Cardiac muscle cell (in vitro differentiated cells and primary cell): ENCODE results near the gene DUSP12. TPM values are rescaled to one million over a fixed set of nuclear protein-coding genes. Genes with fewer than 3 reads are reported as not detected.

Experiments
- DNase-seq, 2 donors: peaks; one replicate each; pipeline versions ENCODE4 v3.0.0 to v3.0.0-alpha.2; 2010 to 2017; ENCODE audit warnings: low read depth in 1 of 2, low spot score in 1 of 2
- H3K27ac ChIP-seq: fragments of 200-600 bp; sonication (generic); 2 replicates; pipeline ENCODE4 v1.5.1; 2016
- H3K27me3 ChIP-seq: fragments of 200-600 bp; sonication (generic); 2 replicates; pipeline ENCODE4 v1.6.0; 2016; ENCODE audit warnings: control low read depth
- H3K36me3 ChIP-seq: fragments of 200-600 bp; sonication (generic); 2 replicates; pipeline ENCODE4 v1.5.1; 2016; ENCODE audit warnings: control low read depth
- H3K4me1 ChIP-seq: fragments of 200-600 bp; sonication (generic); 2 replicates; pipeline ENCODE4 v1.8.1; 2017; ENCODE audit warnings: low read depth, mild to moderate bottlenecking, mixed run types
- H3K4me3 ChIP-seq: fragments of 200-600 bp; sonication (generic); 2 replicates; pipeline ENCODE4 v1.5.1; 2016; ENCODE audit warnings: mild to moderate bottlenecking
- H3K9me3 ChIP-seq: fragments of 200-600 bp; sonication (generic); 2 replicates; pipeline ENCODE4 v1.5.1; 2017; ENCODE audit warnings: low read depth, mild to moderate bottlenecking, control low read depth
- polyA plus RNA-seq: library from polyadenylated mRNA; unstranded; fragments of >200 nt; fragmentation: Nextera tagmentation; extraction: Ambion mirVana; gene quantifications from 2 replicates; pipeline ENCODE4 v1.2.1, GENCODE V29; 2016
- total RNA-seq: library from RNA; depleted of rRNA; stranded (reverse); fragments of >200 nt; gene quantifications from 2 replicates; pipeline ENCODE4 v1.2.3, GENCODE V29; 2016
- TF ChIP-seq, protein P1 (sequence below): IDR thresholded peaks from 2 replicates; pipeline ENCODE4 v1.5.1; 2012; ENCODE audit warnings: low read depth, mild to moderate bottlenecking, low read length

DUSP12 gene, protein sequence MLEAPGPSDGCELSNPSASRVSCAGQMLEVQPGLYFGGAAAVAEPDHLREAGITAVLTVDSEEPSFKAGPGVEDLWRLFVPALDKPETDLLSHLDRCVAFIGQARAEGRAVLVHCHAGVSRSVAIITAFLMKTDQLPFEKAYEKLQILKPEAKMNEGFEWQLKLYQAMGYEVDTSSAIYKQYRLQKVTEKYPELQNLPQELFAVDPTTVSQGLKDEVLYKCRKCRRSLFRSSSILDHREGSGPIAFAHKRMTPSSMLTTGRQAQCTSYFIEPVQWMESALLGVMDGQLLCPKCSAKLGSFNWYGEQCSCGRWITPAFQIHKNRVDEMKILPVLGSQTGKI
- total RNA-seq = 40.0 and 60.5 TPM in 2 replicates
- polyA plus RNA-seq = 63.1 and 65.7 TPM in 2 replicates

DNA sequence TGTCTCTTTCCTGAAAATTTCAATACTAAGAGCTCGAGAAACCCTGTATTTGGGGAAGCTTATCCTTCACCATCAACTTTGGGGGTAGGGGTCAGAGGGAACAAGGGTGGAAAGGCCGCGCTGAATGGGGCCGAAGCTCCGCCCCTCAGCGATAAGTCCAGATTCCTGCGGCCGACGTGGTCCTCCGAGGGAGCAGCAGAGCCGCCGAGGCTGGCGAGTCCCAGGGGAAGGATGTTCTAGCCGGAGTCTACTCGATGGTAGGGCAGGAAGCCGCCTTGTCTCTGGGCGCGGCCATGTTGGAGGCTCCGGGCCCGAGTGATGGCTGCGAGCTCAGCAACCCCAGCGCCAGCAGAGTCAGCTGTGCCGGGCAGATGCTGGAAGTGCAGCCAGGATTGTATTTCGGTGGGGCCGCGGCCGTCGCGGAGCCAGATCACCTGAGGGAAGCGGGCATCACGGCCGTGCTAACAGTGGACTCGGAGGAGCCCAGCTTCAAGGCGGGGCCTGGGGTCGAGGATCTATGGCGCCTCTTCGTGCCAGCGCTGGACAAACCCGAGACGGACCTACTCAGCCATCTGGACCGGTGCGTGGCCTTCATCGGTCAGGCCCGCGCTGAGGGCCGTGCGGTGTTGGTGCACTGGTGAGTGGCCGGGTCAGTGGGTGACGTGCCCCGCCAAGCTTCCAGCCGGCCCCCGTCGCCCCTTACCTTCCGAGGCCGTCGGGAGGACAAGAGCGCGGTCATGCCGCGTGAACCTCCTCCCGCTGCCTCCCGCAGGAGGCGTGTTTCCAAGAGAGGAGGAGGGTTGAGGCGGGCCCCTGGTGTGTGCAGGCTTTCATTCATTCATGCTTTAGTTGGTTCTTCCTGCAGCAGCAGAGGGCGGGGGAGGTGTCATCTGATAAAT lies at the start of gene DUSP12:
Gene DUSP12 (plus strand): TSS at position 278 of the 899 bp plus-strand sequence. CDS start 16 bp downstream, at position 294.
- Histone ChIP-seq H3K9me3 (no peaks in the 10 kb centered on the region), H3K27me3 (no peaks in the 10 kb centered on the region), H3K4me3 (peak within 1 kb of the TSS; percentile 77), H3K4me1 (peaks cover 6% of the 10 kb centered on the region), H3K27ac (peak within 1 kb of the TSS; percentile 90), H3K36me3 (peaks cover 32% of the 10 kb centered on the region)
- peak; percentile 95 to 98 for DNase-seq
- TF ChIP-seq, protein P1, sequence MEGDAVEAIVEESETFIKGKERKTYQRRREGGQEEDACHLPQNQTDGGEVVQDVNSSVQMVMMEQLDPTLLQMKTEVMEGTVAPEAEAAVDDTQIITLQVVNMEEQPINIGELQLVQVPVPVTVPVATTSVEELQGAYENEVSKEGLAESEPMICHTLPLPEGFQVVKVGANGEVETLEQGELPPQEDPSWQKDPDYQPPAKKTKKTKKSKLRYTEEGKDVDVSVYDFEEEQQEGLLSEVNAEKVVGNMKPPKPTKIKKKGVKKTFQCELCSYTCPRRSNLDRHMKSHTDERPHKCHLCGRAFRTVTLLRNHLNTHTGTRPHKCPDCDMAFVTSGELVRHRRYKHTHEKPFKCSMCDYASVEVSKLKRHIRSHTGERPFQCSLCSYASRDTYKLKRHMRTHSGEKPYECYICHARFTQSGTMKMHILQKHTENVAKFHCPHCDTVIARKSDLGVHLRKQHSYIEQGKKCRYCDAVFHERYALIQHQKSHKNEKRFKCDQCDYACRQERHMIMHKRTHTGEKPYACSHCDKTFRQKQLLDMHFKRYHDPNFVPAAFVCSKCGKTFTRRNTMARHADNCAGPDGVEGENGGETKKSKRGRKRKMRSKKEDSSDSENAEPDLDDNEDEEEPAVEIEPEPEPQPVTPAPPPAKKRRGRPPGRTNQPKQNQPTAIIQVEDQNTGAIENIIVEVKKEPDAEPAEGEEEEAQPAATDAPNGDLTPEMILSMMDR = no peak

DNA sequence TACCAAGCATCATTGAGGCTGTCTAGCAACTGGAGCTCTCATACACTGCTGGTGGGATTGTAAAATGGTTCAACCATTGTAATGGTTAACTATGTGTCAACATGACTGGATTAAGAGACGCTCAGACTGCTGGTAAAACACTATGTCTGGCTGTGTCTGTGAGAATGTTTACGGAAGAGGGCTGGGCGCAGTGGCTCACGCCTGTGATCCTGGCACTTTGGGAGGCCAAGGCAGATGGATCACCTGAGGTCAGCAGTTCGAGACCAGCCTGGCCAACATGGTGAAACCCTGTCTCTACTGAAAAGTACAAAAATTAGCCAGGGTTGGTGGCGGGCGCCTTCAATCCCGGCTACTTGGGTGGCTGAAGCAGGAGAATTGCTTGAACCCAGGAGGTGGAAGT lies 47.3 kb upstream of the DUSP12 start:
- DNase-seq = no peak

DNA sequence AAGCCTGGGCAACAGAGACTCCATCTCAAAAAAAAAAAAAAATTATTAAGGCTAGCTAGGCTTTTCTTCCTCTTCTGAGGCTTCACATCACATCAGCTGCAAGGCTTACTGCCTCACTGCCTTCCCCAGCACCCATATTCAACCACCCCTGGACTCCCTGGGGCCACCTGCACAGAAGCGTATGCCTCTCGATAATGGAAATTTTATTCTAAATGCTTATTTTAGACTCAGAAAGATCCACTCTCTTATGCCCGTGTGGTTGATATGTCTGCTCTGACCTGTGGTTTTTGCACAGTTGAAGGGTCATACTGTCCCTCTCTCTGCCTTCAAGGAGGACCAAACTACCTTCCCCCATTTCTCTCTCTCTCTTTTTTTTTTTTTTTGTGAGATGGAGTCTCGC lies 44.0 kb upstream of the DUSP12 start:
- TF ChIP-seq, protein P1 = no peak
- Histone ChIP-seq H3K36me3 (no peaks in the 10 kb centered on the region), H3K4me1 (no peaks in the 10 kb centered on the region), H3K27me3 (peaks cover 16% of the 10 kb centered on the region), H3K4me3 (no peak overlapping the region), H3K27ac (no peak overlapping the region), H3K9me3 (no peaks in the 10 kb centered on the region)
- DNase-seq = no peak

More for the DNA sequence above, 47.3 kb upstream of the DUSP12 start:
- Histone ChIP-seq H3K27me3 (peaks cover 4% of the 10 kb centered on the region), H3K4me1 (no peaks in the 10 kb centered on the region), H3K36me3 (no peaks in the 10 kb centered on the region), H3K27ac (no peak overlapping the region), H3K4me3 (no peak overlapping the region), H3K9me3 (no peaks in the 10 kb centered on the region)
- TF ChIP-seq, protein P1 = no peak

DNA sequence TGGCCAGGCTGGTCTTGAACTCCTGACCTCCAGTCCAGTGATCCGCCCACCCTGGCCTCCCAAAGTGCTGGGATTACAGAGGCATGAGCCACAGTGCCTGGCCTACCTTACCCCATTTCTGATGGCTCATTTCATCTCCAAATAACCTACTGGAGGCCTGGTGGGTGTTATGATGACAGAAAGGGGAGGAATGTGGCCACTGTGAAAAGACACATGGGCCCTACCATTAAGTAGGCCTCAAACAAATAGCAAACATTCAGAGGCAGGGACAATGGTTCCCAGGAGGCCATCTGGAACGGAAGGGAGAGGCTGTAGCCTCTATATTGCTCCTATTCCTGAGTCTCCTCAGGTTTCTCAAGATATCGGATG lies 43.5 kb upstream of the DUSP12 start:
- H3K36me3 ChIP-seq = no peaks in the 10 kb centered on the region
- peaks cover 16% of the 10 kb centered on the region for H3K27me3 ChIP-seq
- H3K4me3 ChIP-seq = no peak overlapping the region
- TF ChIP-seq, protein P1 = no peak
- peak overlapping the region; percentile 42 for H3K27ac ChIP-seq
- H3K9me3 ChIP-seq = no peaks in the 10 kb centered on the region
- H3K4me1 ChIP-seq = no peaks in the 10 kb centered on the region
- DNase-seq = no peak

DNA sequence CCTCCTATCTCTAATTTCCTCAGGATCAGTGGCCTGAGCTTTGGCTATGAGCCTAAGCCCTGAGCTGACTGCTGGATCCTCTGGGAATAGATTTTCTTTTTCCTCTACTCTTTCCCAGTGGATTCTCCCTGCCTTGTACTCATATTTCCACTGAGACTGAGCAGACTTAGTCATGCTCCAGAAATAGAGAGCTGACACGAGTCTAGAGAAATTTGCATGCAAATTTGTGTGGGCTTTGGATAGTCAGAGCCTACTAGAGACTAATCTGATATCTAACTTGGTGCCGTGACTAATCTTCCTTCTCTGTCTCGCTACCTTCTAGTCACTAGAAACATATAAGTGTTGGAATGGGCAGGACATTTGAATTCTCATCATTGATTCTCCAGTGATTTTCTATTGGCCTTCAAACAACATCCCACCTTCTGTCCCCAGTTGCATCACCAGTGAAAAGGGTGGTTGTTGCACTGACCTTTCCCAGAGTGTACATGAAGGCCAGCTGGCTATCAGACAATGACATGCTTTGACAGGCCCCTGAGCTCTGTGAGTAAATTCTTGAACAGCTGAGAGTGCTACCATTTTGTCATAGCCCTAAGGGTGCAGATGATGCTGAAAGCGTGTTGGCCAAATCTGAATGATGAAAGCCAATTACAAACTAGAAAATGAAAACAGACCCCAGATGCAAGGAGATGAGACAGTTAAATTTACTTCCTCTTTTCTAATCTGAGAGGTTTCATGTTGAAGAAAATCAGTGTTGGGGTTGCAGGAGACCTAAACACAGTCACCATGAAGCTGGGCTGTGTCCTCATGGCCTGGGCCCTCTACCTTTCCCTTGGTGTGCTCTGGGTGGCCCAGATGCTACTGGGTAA lies 42.9 kb upstream of the DUSP12 start, which contains the start of gene FCRLA:
Gene FCRLA (plus strand): TSS at position 748 of the 866 bp plus-strand sequence. CDS start 36 bp downstream, at position 784.
- TF ChIP-seq, protein P1 = no peak
- Histone ChIP-seq H3K27ac (peak within 1 kb of the TSS; percentile 42), H3K4me3 (no peak within 1 kb of the TSS), H3K36me3 (no peaks in the 10 kb centered on the region), H3K4me1 (no peaks in the 10 kb centered on the region), H3K9me3 (no peaks in the 10 kb centered on the region), H3K27me3 (peaks cover 16% of the 10 kb centered on the region)
- DNase-seq = peak; percentile 2 to 86
